Stimulated activated CD4-positive, alpha-beta T cell treated with anti-CD3 and anti-CD28 coated beads, Interleukin-2, amount 100 ng/mL, for 48 hours (primary cell): ENCODE data around the gene TP53TG5.

Source experiments
- DNase-seq, 2 donors: peaks; one replicate each; pipeline ENCODE4 v3.0.0-alpha.2; 2020

TP53TG5 gene

DNA sequence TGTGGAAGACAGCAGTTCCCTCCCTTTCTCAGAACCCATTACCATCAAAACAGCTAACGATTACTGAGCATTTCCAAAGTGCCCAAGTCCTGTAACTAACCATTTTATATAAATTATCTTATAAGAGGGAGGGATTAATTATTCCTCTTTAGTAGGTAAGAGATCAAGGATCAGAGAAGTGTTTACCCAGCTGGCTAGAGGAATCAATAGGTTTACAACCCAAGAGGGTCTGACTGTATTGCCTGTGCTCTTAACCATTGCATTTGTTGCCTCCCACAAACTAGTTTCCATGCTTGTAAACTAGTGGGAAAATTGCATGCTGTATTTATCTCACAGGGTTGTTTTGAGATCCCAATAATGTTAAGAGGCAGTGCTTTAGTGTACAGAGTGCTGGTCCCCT lies 26.3 kb upstream of the TP53TG5 start:
- no peak for DNase-seq

DNA sequence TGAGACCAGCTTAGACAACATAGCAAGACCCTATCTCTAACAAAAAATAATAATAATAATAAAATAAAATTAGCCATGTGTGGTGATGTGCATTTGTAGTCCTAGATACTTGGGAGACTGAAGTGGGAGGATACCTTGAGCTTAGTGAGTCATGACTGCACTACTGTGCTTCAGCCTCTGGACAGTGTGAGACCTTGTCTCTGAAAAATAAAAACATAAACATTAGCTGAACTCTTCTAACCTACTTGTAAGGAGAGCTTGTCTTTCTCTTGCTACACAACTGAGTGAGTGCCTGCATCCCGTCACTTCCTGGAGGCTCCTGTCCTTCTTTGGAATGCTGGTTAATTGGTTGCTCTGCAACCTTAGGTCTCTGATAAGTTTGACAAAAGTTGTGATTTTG lies 24.8 kb upstream of the TP53TG5 start:
- DNase-seq: no peak

DNA sequence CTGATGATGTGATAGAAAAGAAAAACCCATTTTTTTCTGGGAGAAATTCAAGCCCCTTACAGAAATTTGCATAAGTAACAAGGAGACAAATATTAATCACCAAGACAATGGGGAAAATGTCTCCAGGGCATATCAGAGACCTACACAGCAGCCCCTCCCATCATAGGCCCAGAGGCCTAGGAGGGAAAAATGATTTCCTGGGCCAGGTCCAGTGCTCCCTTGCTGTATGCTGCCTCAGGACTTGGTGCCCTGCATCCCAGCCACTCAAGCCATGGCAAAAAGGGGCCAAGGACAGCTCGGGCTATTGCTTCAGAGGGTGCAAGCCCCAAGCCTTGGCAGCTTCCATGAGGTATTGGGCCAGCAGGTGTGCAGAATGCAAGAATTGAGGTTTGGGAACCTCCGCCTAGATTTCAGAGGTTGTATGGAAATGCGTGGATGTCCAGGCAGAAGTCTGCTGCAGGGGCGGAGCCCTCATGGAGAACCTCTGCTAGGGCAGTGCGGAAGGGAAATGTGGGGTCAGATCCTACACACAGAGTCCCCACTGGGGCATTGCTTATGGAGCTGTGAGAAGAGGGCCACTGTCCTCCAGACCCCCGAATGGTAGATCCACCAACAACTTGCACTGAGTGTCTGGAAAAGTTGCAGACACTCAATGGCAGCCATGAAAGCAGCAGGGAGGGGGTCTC lies 22.4 kb upstream of the TP53TG5 start:
- no peak for DNase-seq

DNA sequence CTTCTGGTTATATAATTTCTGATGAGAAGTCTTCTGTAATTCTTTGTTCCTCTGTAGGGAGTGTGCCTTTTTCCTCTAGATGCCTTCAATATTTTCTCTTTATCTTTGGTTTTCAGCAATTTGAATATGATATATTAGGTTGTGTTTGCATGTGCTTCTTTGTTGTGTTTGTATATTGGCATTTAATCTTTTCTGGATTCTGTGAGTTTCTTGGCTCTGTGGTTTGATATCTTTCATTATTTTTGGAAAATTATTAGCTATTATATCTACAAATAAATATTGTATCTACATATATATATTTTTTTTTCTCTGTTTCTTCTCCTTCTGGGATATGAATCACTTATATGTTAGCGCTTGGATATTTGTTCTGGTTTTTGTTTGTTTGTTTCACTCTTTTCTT lies 20.9 kb upstream of the TP53TG5 start:
- no peak for DNase-seq

DNA sequence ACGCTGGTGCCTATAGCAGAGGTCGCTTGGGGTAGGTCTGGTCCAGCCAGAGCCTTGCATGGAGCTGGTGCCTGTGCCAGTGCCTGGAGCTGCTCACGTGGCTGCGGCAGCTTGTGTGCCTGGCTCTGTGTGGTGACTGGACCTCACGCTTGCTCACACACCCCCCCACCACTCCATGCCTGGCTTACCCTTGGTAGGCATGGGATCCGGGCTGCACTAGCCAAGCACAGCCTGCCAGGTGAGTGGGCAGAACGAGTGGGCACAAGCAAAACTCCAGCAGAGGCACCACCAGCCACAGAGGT lies 16.9 kb upstream of the TP53TG5 start:
- no peak for DNase-seq

DNA sequence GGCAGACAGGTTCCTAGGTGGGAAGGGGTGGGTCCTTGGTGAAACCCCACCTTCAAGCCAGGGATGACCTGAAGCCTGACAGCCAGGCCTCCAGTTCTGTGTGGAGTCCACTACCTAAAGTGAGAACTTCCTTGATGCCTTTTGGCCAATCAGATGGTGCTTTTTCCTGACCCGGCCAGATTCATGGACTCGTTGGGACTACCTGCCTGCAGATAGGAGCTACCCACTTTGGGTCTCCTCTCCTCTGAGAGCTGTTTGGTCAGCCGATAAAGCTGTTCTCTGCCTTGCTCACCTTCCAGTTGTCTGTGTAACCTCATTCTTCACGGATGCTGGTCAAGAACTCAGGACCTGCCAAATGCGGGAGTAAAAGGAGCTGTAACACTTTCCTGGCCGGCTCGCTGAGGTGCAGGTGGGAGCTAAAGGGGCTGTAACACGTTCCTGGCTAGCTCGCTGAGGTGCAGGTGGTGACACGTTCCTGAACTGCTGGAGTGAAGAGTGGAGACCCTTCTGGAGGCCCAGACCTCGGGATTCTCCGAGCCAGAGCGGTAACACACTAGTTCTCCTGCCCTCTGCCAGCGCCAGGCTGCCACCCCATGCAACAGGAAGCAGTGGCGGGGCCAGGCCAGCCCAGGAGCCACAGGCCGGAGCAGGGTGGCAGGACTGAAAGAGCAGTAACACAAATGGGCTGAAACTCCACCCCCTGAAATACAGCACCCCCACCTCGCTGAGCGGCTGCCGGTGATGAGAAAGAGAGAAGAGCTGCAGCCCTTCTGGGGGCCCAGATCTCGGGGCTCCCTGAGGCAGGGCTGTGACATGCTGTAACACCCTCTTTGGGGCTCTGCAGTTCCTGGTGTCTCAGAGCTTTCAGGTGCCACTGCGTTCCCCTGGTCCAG lies 16.3 kb upstream of the TP53TG5 start:
- DNase-seq: no peak

DNA sequence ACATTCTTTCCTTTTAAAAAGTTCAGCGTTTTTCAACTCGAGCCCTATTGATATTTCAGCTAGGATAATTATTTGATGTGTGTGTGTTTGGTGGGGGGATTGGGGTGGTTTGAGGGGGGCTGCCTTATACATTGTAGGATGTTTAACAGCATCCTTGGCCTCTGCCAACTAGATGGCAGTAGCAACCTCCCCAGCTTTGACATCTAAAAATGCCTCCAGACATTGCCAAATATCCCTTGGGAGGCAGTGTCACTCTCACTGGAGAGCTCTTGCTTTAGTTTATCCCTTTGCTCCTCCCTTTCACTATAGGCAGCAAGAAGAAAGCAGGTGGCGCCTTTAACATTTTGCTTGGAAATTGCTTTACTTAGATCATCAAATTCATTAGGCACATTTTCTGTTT lies 14.6 kb upstream of the TP53TG5 start:
- DNase-seq: no peak

DNA sequence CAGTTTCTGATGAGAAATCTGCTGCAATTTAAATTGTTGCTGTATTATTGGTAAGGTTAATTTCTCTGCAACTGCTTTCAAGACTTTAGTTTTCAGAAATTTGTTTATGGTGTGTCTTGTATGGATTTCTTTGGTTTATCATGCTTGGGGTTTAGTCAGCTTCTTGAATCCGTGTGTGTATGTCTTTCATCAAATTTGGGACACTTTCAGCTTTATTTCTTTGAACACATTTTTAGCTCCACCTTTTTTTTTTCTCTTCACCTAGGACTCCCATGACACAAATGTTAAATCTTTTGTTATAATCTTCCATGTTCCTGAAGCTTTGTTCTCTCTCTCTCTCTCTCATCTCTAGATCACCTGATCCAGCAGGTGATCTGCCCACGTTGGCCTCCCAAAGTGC lies 13.4 kb upstream of the TP53TG5 start:
- no peak for DNase-seq

DNA sequence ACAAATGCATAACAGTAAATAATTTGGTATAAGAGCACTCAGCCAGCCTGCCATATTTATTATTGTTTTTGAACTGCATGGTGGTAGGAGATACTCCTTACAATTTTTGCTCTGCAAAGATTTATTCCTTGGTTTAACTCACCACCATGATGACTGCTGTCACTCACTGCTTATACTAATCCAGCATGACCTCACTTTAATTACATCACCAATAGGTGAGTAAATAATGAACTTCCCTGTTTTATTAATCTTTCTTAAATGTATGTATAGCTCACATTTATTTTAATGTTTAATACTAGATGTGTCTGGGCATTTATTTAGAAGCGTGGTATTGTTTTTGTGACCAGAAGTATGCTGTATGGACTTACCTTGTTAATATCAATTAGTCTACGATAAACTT lies 12.8 kb upstream of the TP53TG5 start:
- DNase-seq: no peak

DNA sequence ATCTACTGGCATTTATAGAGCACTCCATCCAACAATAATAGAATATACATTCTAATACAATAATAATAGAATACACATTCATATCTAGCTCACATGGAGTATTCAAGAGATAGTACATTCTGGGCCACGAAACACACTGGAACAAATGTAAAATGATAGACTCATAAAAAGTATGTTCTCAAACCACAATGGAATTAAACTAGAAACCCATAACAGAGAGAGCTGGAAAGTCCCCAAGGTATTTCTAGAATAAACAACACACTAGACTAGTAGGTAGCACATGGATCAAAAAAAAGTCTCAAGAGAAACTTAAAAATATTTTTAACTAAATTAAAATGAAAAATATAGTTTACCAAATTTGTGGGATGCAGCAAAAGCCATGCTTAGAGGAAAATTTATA lies 9.1 kb upstream of the TP53TG5 start:
- no peak for DNase-seq

DNA sequence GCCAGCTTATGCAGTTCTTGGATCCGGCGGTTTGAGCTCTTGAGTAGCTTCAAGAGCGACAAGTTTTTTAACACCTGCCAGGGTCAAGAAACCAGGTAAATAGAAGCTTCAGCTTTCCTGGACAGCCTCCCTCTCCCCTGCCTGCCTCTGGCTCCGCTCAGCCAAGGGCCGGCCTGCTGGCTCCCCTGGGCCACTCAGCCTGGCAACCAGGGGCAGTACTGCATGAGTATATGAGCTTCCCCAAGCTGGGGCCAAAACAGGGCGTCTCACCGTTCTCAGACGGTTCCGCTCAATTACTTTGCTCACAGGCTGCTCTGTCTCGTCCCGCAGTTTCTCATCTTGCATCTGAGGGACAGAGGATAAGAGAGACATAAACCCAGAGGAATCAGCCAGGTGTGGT lies 856 bp downstream of the TP53TG5 start:
- DNase-seq: no peak

DNA sequence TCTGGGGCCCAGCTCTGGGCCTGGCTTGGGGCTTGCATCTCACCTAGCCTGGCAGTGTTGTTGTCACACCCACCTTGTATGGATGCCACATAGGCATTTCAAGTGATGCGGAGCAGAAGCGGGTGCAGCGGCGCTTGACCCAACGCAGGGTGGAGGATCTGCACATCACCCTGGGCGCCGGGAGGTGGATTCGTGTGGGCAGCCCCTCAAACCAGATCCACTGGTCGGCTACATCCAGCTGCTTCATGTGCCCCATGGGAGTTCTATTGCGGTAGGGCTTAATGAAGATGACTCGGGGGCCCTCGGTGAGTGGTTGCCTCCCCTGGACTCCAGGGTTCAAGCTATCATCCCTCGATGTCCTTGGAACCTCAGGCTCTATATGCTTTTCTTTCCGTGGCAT lies 3.2 kb downstream of the TP53TG5 start:
- no peak for DNase-seq

DNA sequence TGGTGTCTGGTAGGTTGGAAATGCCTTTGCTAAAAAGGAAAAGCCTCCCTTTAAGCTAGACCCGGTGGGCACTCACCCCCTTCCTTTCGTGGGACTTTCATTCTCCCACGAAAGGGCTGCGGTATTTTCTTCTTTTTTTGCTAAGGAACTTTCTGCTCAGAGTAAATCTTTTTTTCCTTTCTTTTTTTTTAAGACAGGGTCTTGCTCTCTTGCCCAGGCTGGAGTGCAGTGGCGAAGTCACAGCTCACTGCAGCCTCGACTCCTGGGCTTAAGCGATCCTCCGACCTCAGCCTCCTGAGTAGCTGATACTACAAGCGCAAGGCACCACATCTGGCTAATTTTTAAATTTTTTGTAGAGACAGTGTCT lies 4.0 kb downstream of the TP53TG5 start:
- DNase-seq: no peak

DNA sequence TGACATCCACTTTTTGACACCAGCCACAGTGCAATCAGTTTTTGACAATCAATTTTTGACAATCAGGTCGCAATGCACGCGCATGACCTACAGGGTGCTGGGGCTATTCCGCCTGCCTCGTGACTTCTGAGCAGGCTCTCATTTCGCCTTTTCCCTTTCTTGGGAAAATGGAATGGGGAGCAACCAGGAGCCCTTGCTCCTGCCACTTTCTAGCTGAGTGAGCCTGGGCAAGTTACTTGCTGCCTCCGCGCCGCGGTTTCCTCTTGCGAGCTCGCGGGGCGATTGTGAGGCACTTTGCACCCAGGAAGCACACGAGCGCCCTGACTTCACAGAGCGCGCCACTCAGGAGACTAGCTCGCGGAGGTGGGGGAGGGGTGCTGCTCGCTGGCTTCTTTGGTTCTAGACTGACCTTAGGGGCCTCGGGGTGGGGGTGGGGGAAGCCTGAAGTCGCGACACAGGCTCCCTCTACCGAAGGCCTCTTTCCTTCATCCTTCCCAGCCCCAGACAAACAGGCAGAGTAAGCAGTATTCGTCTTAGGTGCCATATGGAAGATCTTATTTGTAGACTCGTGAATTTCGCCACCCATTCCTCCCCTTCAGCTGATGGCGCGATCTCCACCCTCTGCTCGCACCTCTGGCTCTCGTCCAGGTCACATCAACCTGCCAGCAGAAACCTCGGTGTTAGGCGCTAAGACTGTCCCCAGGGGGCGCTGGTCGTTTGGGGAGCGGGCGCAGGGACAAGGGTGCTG lies 4.6 kb downstream of the TP53TG5 start:
- peak; percentile 94 for DNase-seq

DNA sequence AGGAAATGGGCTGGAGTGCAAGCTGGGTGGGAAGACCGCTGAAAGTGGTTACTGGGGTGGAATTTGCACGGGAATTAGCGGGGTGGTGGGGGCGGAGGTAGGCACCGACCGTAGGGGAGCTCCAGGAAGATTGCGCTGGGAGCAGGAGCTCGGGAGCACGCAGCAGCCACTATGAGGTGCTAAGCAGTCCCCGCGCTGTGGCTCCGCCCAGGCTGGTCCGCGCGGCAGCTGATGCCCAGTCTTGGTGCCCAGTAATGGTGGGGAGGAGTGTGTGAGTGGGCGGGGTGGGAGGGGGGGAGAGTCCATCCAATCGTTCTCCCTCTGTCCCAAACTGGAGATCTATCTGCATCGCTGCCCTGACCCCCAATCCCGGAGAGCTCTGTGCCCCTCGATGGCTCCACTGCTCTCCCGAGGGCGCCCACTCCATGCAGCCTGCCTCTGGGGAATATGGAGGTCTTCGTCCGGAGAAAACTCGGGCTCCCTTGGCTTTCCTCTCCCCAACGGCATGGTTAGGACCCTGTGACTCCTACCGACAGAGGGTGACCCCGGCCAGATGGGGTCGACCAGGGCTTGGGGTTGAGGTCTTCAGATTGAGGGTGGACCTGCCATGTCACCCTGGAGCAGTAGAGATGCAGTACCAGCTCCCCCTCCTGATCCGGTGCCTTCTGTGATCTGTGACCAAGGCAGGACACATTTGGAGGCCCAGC lies 5.3 kb downstream of the TP53TG5 start:
- DNase-seq: no peak

DNA sequence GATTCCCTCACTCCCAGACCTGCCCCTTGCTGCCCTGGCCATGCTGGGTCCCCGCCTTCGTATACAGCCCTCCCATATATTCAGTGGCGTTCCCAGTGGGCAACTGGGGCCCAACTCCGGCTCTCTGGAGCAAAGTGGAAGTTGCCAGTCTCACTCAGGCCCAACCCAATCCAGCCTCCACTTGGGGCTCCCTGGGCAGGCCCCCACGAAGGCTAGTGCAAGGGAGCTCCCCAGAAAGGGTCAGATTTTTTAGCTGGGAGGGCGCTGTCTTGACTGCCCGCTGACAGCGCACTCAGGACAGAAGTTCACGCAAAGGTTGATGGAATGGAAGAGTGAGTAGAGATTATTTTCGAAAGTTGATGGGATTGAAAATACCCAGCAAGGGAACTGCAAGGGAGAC lies 5.9 kb downstream of the TP53TG5 start:
- no peak for DNase-seq

DNA sequence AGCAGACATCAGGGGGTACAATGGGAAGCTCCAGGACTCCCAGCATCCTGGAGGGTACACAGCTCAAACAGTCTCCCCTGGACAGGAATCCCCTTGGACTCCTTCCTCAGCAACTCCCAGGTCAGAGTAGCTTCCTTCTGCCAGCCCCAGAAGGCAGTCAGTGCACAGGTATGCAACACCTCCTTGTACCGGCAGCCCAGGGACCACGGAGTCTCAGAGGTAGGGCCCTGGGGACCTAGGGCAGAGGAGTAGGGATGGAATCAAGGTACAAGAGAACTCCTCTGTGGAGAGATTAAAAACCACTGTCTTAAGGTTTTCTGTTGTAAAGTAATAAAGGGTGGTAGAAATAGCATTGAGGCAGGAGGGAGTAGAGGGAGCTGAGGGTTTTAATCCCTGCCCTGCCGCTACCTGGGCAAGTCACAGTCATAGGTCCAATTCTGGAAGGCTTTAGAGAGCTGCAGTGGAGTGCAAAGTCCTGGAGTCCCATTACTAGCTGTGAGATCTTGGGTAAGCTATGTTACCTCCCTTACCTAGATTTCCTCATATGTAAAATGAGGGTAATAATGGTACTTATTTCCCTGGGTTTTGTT lies 7.5 kb downstream of the TP53TG5 start:
- no peak for DNase-seq

DNA sequence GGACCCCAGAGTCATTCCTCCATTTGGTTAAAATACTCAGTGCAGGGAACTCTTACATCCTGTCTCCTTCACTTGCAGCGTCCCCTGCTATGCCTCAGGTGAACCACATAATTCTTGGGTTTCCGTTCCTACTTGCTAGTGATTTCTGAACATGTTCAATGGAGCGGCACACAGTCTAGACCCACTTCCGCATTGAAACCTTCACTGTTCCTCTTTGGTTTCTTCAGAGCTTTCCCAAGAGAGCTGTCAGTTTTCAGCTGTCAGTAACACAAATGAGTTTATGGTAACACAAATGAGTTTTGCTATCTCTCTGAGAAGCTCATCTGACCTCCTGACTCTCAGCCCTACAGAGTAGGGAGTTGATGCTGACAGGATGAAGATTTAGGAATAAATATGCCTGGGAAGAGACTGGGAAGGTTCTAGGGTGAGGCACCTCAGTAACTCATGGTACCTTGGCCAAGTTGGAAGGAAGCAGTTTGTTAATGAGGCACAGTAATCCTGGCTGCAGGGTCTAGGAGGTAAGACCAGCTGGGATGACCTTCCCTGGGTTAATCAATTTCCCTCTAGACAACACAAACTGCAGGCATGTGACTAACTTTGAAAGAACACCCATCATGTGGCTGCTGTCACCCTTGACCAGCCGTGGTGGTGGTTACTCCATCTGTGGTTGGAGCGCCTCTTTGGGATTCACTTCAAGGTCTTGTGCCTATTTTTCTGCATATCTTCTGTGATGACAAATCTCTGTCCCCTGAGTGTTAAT lies 9.7 kb downstream of the TP53TG5 start:
- DNase-seq: no peak

DNA sequence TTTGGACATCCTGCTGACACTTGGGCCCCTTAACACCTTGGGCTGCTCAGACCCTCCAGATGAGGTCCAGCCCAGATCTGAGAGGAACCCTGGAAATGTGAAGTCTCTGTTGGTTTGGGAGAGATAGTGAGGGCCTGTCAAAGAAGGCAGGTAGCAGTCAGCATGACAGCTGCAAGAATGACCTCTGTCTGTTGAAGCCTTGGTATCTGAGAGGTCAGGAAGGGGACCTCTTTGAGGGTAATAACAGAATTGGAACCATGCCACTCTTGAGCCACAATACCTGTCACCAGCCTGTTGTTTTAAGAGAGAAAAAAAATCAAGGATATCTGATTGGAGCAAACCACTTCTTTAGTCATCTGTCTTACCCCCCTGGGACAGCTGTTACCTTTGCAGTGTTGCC lies 11.0 kb downstream of the TP53TG5 start:
- no peak for DNase-seq

DNA sequence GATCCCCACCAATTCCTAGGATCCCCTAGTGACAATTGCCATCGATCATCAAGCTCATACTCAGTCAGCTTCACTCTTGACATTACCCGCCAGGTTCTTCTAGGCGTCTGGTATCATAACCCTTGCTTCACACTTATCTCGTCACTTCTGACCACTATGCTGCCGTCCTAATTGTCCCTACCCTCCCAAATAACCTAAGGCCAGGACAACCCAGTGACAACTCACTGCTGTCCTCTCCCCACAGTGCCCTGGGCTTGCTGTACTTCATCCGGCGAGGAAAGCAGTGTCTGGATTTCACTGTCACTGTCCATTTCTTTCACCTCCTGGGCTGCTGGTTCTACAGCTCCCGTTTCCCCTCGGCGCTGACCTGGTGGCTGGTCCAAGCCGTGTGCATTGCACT lies 11.5 kb downstream of the TP53TG5 start:
- DNase-seq: no peak

DNA sequence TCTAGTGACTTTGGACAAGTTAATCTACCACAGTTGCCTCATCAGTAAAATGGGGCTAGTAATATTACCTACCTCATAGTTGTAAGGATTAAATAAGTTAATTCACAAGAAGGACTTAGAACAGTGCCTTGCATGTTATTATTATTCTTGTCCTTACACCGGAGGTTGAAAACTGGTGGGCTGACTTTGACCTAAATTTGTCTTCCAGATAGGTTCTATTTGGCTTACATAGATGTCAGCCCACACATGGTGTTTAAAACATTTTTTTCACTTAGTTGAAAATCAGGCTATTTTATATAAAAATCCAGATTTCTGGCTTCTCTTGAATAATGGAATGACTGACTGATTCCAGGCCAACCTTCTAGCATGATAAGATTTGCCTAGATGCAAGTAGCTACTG lies 11.9 kb downstream of the TP53TG5 start:
- DNase-seq: no peak

DNA sequence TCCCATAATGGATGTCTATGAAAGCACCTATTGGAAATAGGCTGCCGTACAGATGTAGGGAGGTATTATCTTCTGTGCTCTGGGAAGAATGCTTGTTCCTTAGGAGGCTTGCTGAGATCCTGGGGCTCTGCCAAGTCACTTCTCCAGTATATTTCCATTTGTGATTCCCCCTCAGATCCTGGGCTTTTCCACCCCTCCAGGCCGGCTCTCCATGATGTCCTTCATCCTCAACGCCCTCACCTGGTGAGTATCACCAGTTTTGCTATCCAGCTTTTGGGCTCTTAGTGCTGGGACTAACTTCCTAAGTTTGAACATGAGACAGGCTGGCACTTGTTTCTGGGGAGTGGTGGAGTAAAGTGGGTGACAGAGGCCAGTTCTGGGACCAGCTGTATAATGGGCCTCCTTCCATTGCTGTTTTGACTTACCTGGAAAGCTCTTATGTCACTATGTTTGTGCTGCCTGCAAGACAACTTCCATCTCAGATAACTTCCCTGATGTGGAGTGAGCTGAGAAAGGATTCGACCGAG lies 12.6 kb downstream of the TP53TG5 start:
- DNase-seq: no peak
